Karpas-422 (cell line): Measurements from ENCODE around the gene UPK3B. TPM values are rescaled to one million over a fixed set of nuclear protein-coding genes. Genes with fewer than 3 reads are reported as not detected.
"Not testable (repeated sequence)": the region's sequence is repeated elsewhere in the genome, so short reads cannot be mapped to it uniquely, and the experiment has no call there.

ENCODE experiments used
- DNase-seq: peaks from one replicate; pipeline ENCODE4 v3.0.0-alpha.2; 2015
- H2AFZ ChIP-seq: fragments of 200-600 bp; sonication (generic); 2 replicates; pipeline ENCODE4 v1.6.1; 2014; ENCODE audit warnings: antibody characterized with exemption, low read length, mixed read lengths
- H3K27ac ChIP-seq: fragments of 200-600 bp; sonication (generic); 2 replicates; pipeline ENCODE4 v1.5.1; 2014; ENCODE audit warnings: mild to moderate bottlenecking, low read length, moderate library complexity
- H3K27me3 ChIP-seq: fragments of 200-600 bp; sonication (generic); 2 replicates; pipeline ENCODE4 v1.6.1; 2014; ENCODE audit warnings: low read length, mixed read lengths
- H3K36me3 ChIP-seq: fragments of 200-600 bp; sonication (generic); 2 replicates; pipeline ENCODE4 v1.6.1; 2014; ENCODE audit warnings: low read length, mixed read lengths; ENCODE audit not compliant: insufficient read depth
- H3K4me1 ChIP-seq: fragments of 200-600 bp; sonication (generic); 2 replicates; pipeline ENCODE4 v1.6.1; 2014; ENCODE audit warnings: mild to moderate bottlenecking, low read length, mixed read lengths
- H3K4me2 ChIP-seq: fragments of 200-600 bp; sonication (generic); 2 replicates; pipeline ENCODE4 v1.6.1; 2014; ENCODE audit warnings: low read length, low read depth, mild to moderate bottlenecking; ENCODE audit not compliant: poor library complexity, severe bottlenecking
- H3K4me3 ChIP-seq: fragments of 200-600 bp; sonication (generic); 2 replicates; pipeline ENCODE4 v1.5.1; 2014; ENCODE audit warnings: mild to moderate bottlenecking, antibody characterized with exemption, low read length, mixed read lengths
- H3K79me2 ChIP-seq: fragments of 200-600 bp; sonication (generic); 2 replicates; pipeline ENCODE4 v1.6.1; 2014; ENCODE audit warnings: mild to moderate bottlenecking, low read length, mixed read lengths
- H3K9ac ChIP-seq: fragments of 200-600 bp; sonication (generic); 2 replicates; pipeline ENCODE4 v1.6.0; 2014; ENCODE audit warnings: low read length
- H3K9me2 ChIP-seq: fragments of 200-600 bp; sonication (generic), shearing (Covaris generic); replicated peaks from 2 replicates; pipeline ENCODE4 v1.6.0; 2014; ENCODE audit warnings: mild to moderate bottlenecking, low read length, moderate library complexity; ENCODE audit not compliant: insufficient read depth
- H3K9me3 ChIP-seq: fragments of 300-700, 200-600 bp; sonication (generic); 2 replicates; pipeline ENCODE4 v1.6.1; 2014; ENCODE audit warnings: low read length, mixed read lengths
- H4K20me1 ChIP-seq: fragments of 200-600 bp; sonication (generic); 2 replicates; pipeline ENCODE4 v1.6.1; 2014; ENCODE audit warnings: mild to moderate bottlenecking, antibody characterized with exemption, low read length, low read depth; ENCODE audit not compliant: insufficient read depth
- total RNA-seq: library from RNA; depleted of rRNA; stranded (reverse); fragments of >200 nt; shearing (Covaris generic); gene quantifications from 2 replicates; pipeline ENCODE4 v1.2.3, GENCODE V29; 2014; ENCODE audit warnings: low replicate concordance

UPK3B gene
- total RNA-seq, 1 experiment from 2014 or later = 0.26 TPM

GRCh38 chr7:76484456-76484855 is 25.9 kb upstream of the UPK3B start:
- H3K27ac ChIP-seq, H3K4me3 ChIP-seq, H3K9me3 ChIP-seq, H3K4me2 ChIP-seq, H2AFZ ChIP-seq, H3K9me2 ChIP-seq, H3K79me2 ChIP-seq, H3K9ac ChIP-seq, H3K4me1 ChIP-seq, DNase-seq, H3K36me3 ChIP-seq, H4K20me1 ChIP-seq, H3K27me3 ChIP-seq: not testable (repeated sequence)

GRCh38 chr7:76485822-76486610 is 24.3 kb upstream of the UPK3B start:
- H2AFZ ChIP-seq, H4K20me1 ChIP-seq, H3K27me3 ChIP-seq, H3K9me3 ChIP-seq, H3K4me3 ChIP-seq, H3K4me2 ChIP-seq, DNase-seq, H3K36me3 ChIP-seq, H3K79me2 ChIP-seq, H3K4me1 ChIP-seq, H3K9me2 ChIP-seq: not testable (repeated sequence)
- H3K9ac ChIP-seq = 0 out of 2 replicates have a peak overlapping the region, but pooled peaks have one; percentile 33
- H3K27ac ChIP-seq = 0 out of 2 replicates have a peak overlapping the region, but pooled peaks have one; percentile 51

GRCh38 chr7:76486618-76487017 is 23.7 kb upstream of the UPK3B start:
- not testable (repeated sequence) for H3K79me2 ChIP-seq, H3K9me2 ChIP-seq, H3K9ac ChIP-seq, H3K4me2 ChIP-seq, H3K4me3 ChIP-seq, H3K27me3 ChIP-seq, H3K27ac ChIP-seq, H3K9me3 ChIP-seq, H3K4me1 ChIP-seq, H3K36me3 ChIP-seq, H4K20me1 ChIP-seq, H2AFZ ChIP-seq, DNase-seq

GRCh38 chr7:76487969-76488368 is 22.4 kb upstream of the UPK3B start:
- H3K27ac ChIP-seq, H2AFZ ChIP-seq, H3K4me3 ChIP-seq, H4K20me1 ChIP-seq, H3K36me3 ChIP-seq, H3K9me2 ChIP-seq, H3K4me1 ChIP-seq, DNase-seq, H3K79me2 ChIP-seq, H3K9ac ChIP-seq, H3K9me3 ChIP-seq, H3K27me3 ChIP-seq, H3K4me2 ChIP-seq: not testable (repeated sequence)

GRCh38 chr7:76492139-76492538 is 18.2 kb upstream of the UPK3B start:
- not testable (repeated sequence) for H3K9ac ChIP-seq, H3K9me2 ChIP-seq, H3K27me3 ChIP-seq, H3K36me3 ChIP-seq, H2AFZ ChIP-seq, H3K79me2 ChIP-seq, H3K9me3 ChIP-seq, H3K4me2 ChIP-seq, H3K4me1 ChIP-seq, H4K20me1 ChIP-seq, H3K4me3 ChIP-seq
- peak; percentile 93 for DNase-seq
- H3K27ac ChIP-seq = peak overlapping the region; percentile 63; the same call in 1 of the 2 replicates

- not testable (repeated sequence) for H2AFZ ChIP-seq, H3K9me3 ChIP-seq, H3K79me2 ChIP-seq, H3K27me3 ChIP-seq, H4K20me1 ChIP-seq, H3K27ac ChIP-seq, H3K36me3 ChIP-seq, DNase-seq, H3K4me3 ChIP-seq, H3K9ac ChIP-seq, H3K4me1 ChIP-seq, H3K4me2 ChIP-seq, H3K9me2 ChIP-seq
Observed at GRCh38 chr7:76495717-76496116, 14.6 kb upstream of the UPK3B start.

- not testable (repeated sequence) for H4K20me1 ChIP-seq, H3K4me1 ChIP-seq, H3K4me3 ChIP-seq, H3K79me2 ChIP-seq, H2AFZ ChIP-seq, DNase-seq, H3K4me2 ChIP-seq, H3K9me3 ChIP-seq, H3K36me3 ChIP-seq, H3K9ac ChIP-seq, H3K27me3 ChIP-seq, H3K27ac ChIP-seq, H3K9me2 ChIP-seq
Observed at GRCh38 chr7:76497918-76498582, 12.3 kb upstream of the UPK3B start.

- not testable (repeated sequence) for H3K27ac ChIP-seq, H3K4me1 ChIP-seq, H3K4me3 ChIP-seq, H2AFZ ChIP-seq, H3K9ac ChIP-seq, H3K79me2 ChIP-seq, H4K20me1 ChIP-seq, H3K9me2 ChIP-seq, H3K4me2 ChIP-seq, H3K9me3 ChIP-seq, H3K27me3 ChIP-seq, H3K36me3 ChIP-seq, DNase-seq
Observed at GRCh38 chr7:76498583-76499200, 11.7 kb upstream of the UPK3B start.
